Dendritic cell treated with granulocyte-macrophage colony-stimulating factor and Interleukin-4, amounts not matched to agents 40 ng/mL and 50 ng/mL, for 4 days (primary cell): ENCODE measurements around the gene MPV17L.
"Not testable (repeated sequence)": the region's sequence is repeated elsewhere in the genome, so short reads cannot be mapped to it uniquely, and the experiment has no call there.

ENCODE experiments used
- H3K27ac Mint-ChIP-seq: one replicate; pipeline ENCODE4 v1.8.0; 2022; ENCODE audit warnings: mild to moderate bottlenecking, mixed read lengths
- H3K27me3 Mint-ChIP-seq: one replicate; pipeline ENCODE4 v1.8.0; 2022; ENCODE audit warnings: mild to moderate bottlenecking, mixed read lengths
- H3K36me3 Mint-ChIP-seq: one replicate; pipeline ENCODE4 v1.8.0; 2022; ENCODE audit warnings: low read depth, mixed read lengths
- H3K4me1 Mint-ChIP-seq: one replicate; pipeline ENCODE4 v1.8.0; 2022; ENCODE audit warnings: low read depth, mixed read lengths
- H3K4me3 Mint-ChIP-seq: one replicate; pipeline ENCODE4 v1.8.0; 2022; ENCODE audit warnings: mild to moderate bottlenecking, moderate library complexity, mixed read lengths
- H3K9me3 Mint-ChIP-seq: one replicate; pipeline ENCODE4 v1.8.0; 2022; ENCODE audit warnings: mixed read lengths
- intact Hi-C: fragments of 100-400 bp; cut with micrococcal nuclease; formaldehyde crosslinking; loops from one replicate; pipeline ENCODE4 v1.15.0; 2022

MPV17L gene

GRCh38 chr16:15446901-15447300 lies 51.3 kb downstream of the MPV17L start:
- H3K27me3 Mint-ChIP-seq: no peaks in the 10 kb centered on the region
- H3K27ac Mint-ChIP-seq: no peak overlapping the region
- intact Hi-C loops: no loop called here
- peaks cover 10% of the 10 kb centered on the region for H3K9me3 Mint-ChIP-seq
- no peak overlapping the region for H3K4me3 Mint-ChIP-seq
- peaks cover under 1% of the 10 kb centered on the region for H3K4me1 Mint-ChIP-seq
- H3K36me3 Mint-ChIP-seq: no peaks in the 10 kb centered on the region

- H3K4me3 Mint-ChIP-seq: no peak overlapping the region
- intact Hi-C loops: no loop called here
- peaks cover 2% of the 10 kb centered on the region for H3K27me3 Mint-ChIP-seq
- no peak overlapping the region for H3K27ac Mint-ChIP-seq
- peaks cover 5% of the 10 kb centered on the region for H3K4me1 Mint-ChIP-seq
- H3K9me3 Mint-ChIP-seq: peaks cover 2% of the 10 kb centered on the region
- no peaks in the 10 kb centered on the region for H3K36me3 Mint-ChIP-seq
These were observed 55.1 kb downstream of the MPV17L start for GRCh38 chr16:15450624-15451023.

- no peaks in the 10 kb centered on the region for H3K36me3 Mint-ChIP-seq
- H3K27me3 Mint-ChIP-seq: peaks cover 2% of the 10 kb centered on the region
- no peak overlapping the region for H3K27ac Mint-ChIP-seq
- no peaks in the 10 kb centered on the region for H3K9me3 Mint-ChIP-seq
- H3K4me3 Mint-ChIP-seq: no peak overlapping the region
- peaks cover 5% of the 10 kb centered on the region for H3K4me1 Mint-ChIP-seq
- intact Hi-C loops: no loop called here
These were observed 55.7 kb downstream of the MPV17L start for GRCh38 chr16:15451098-15451731.

GRCh38 chr16:15452246-15452855 lies 56.8 kb downstream of the MPV17L start:
- H3K36me3 Mint-ChIP-seq: no peaks in the 10 kb centered on the region
- H3K27me3 Mint-ChIP-seq: peaks cover 3% of the 10 kb centered on the region
- H3K9me3 Mint-ChIP-seq: no peaks in the 10 kb centered on the region
- no peak overlapping the region for H3K27ac Mint-ChIP-seq
- H3K4me3 Mint-ChIP-seq: no peak overlapping the region
- H3K4me1 Mint-ChIP-seq: peaks cover 5% of the 10 kb centered on the region
- intact Hi-C loops: no loop called here

GRCh38 chr16:15453296-15453695 lies 57.7 kb downstream of the MPV17L start:
- H3K27ac Mint-ChIP-seq, H3K9me3 Mint-ChIP-seq, intact Hi-C loops, H3K4me3 Mint-ChIP-seq, H3K4me1 Mint-ChIP-seq, H3K27me3 Mint-ChIP-seq, H3K36me3 Mint-ChIP-seq: not testable (repeated sequence)

GRCh38 chr16:15454933-15455332 lies 59.4 kb downstream of the MPV17L start:
- H3K27ac Mint-ChIP-seq, H3K36me3 Mint-ChIP-seq, H3K9me3 Mint-ChIP-seq, intact Hi-C loops, H3K27me3 Mint-ChIP-seq, H3K4me1 Mint-ChIP-seq, H3K4me3 Mint-ChIP-seq: not testable (repeated sequence)

GRCh38 chr16:15457400-15457799 lies 61.8 kb downstream of the MPV17L start:
- intact Hi-C loops: no loop called here
- H3K4me3 Mint-ChIP-seq: no peak overlapping the region
- H3K27me3 Mint-ChIP-seq: peaks cover 15% of the 10 kb centered on the region
- H3K4me1 Mint-ChIP-seq: no peaks in the 10 kb centered on the region
- H3K27ac Mint-ChIP-seq: no peak overlapping the region
- no peaks in the 10 kb centered on the region for H3K9me3 Mint-ChIP-seq
- no peaks in the 10 kb centered on the region for H3K36me3 Mint-ChIP-seq

GRCh38 chr16:15457958-15458357 lies 62.4 kb downstream of the MPV17L start:
- no peaks in the 10 kb centered on the region for H3K9me3 Mint-ChIP-seq
- no peaks in the 10 kb centered on the region for H3K4me1 Mint-ChIP-seq
- no peaks in the 10 kb centered on the region for H3K36me3 Mint-ChIP-seq
- no peak overlapping the region for H3K4me3 Mint-ChIP-seq
- H3K27me3 Mint-ChIP-seq: peaks cover 14% of the 10 kb centered on the region
- intact Hi-C loops: no loop called here
- H3K27ac Mint-ChIP-seq: no peak overlapping the region

GRCh38 chr16:15459791-15460190 lies 64.2 kb downstream of the MPV17L start:
- Mint-ChIP-seq H3K9me3 (no peaks in the 10 kb centered on the region), H3K4me1 (no peaks in the 10 kb centered on the region), H3K27ac (no peak overlapping the region), H3K27me3 (peaks cover 15% of the 10 kb centered on the region), H3K36me3 (no peaks in the 10 kb centered on the region), H3K4me3 (no peak overlapping the region)
- intact Hi-C loops: no loop called here

GRCh38 chr16:15460601-15461000 lies 65.0 kb downstream of the MPV17L start:
- no peak overlapping the region for H3K4me3 Mint-ChIP-seq
- intact Hi-C loops: no loop called here
- no peaks in the 10 kb centered on the region for H3K36me3 Mint-ChIP-seq
- no peaks in the 10 kb centered on the region for H3K4me1 Mint-ChIP-seq
- H3K27ac Mint-ChIP-seq: no peak overlapping the region
- no peaks in the 10 kb centered on the region for H3K9me3 Mint-ChIP-seq
- H3K27me3 Mint-ChIP-seq: peaks cover 15% of the 10 kb centered on the region

- Mint-ChIP-seq H3K4me1 (no peaks in the 10 kb centered on the region), H3K4me3 (no peak overlapping the region), H3K27me3 (peaks cover 15% of the 10 kb centered on the region), H3K36me3 (no peaks in the 10 kb centered on the region), H3K27ac (no peak overlapping the region), H3K9me3 (no peaks in the 10 kb centered on the region)
- intact Hi-C loops: no loop called here
These were observed 65.8 kb downstream of the MPV17L start for GRCh38 chr16:15461376-15461775.
